ENCODE data around the gene TMEFF1. TPM values are rescaled to one million over a fixed set of nuclear protein-coding genes. Genes with fewer than 3 reads are reported as not detected.

Gene TMEFF1
- total RNA-seq, 1 experiment from 2014 or later = 65.5 TPM

DNA sequence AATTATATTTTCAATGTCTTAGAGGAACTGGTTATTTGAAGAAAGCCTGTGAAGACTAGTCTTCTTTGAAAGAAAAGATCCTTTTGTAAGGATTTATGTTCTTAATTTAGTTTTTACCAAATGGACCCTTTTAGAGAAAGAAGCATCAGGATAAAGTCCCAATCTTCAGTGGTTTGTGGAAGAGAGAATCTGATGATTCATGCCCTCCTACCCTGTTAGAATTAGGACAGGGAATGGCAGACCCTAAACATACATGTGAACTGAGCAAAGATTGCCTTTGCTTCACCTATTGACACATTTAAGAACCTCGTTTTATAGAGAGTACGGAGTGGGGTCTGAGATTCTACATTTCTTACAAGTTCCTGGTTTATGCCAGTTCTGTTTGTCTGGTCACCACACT is 20.1 kb upstream of the TMEFF1 start:
- TF ChIP-seq, protein P1, sequence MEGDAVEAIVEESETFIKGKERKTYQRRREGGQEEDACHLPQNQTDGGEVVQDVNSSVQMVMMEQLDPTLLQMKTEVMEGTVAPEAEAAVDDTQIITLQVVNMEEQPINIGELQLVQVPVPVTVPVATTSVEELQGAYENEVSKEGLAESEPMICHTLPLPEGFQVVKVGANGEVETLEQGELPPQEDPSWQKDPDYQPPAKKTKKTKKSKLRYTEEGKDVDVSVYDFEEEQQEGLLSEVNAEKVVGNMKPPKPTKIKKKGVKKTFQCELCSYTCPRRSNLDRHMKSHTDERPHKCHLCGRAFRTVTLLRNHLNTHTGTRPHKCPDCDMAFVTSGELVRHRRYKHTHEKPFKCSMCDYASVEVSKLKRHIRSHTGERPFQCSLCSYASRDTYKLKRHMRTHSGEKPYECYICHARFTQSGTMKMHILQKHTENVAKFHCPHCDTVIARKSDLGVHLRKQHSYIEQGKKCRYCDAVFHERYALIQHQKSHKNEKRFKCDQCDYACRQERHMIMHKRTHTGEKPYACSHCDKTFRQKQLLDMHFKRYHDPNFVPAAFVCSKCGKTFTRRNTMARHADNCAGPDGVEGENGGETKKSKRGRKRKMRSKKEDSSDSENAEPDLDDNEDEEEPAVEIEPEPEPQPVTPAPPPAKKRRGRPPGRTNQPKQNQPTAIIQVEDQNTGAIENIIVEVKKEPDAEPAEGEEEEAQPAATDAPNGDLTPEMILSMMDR (conservative IDR thresholded peaks at IDR 0.05) = no peak

More for the DNA sequence above, 20.1 kb upstream of the TMEFF1 start:
- no peaks in the 10 kb centered on the region for H3K79me2 ChIP-seq (ENCODE audit: insufficient read depth, low read length)
- H3K23me2 ChIP-seq (ENCODE audit: insufficient read length, low read depth, low read length, poor library complexity, severe bottlenecking) = no peaks in the 10 kb centered on the region
- H2BK12ac ChIP-seq (ENCODE audit: insufficient read length, low read depth, low read length) = no peak overlapping the region
- no peak overlapping the region for H3K4me2 ChIP-seq (ENCODE audit: insufficient read depth, insufficient read length, low read length)
- H4K20me1 ChIP-seq (ENCODE audit: control insufficient read depth, insufficient read depth, insufficient read length) = no peaks in the 10 kb centered on the region
- no peak overlapping the region for H4K91ac ChIP-seq (ENCODE audit: insufficient read length, low read depth, low read length)
- H2BK5ac ChIP-seq (ENCODE audit: insufficient read length, low read length) = no peak overlapping the region
- H3K27me3 Mint-ChIP-seq (ENCODE audit: low read depth) = no peaks in the 10 kb centered on the region
- H3K4me1 ChIP-seq (ENCODE audit: insufficient read depth, low read length) = no peaks in the 10 kb centered on the region
- H3K56ac ChIP-seq (ENCODE audit: insufficient read length, low read depth, low read length) = no peak overlapping the region
- no peaks in the 10 kb centered on the region for H3K27me3 ChIP-seq (ENCODE audit: insufficient read depth, low read length)
- H3K79me1 ChIP-seq (ENCODE audit: insufficient read depth, low read depth, low read length, poor library complexity, severe bottlenecking) = no peaks in the 10 kb centered on the region
- H3T11ph ChIP-seq (ENCODE audit: low read length) = no peak overlapping the region
- no peak overlapping the region for H2AFZ ChIP-seq (ENCODE audit: low read length)
- no peak overlapping the region for H2AK5ac ChIP-seq (ENCODE audit: insufficient read length, low read length)
- H2BK120ac ChIP-seq (ENCODE audit: low read depth, low read length, poor library complexity, severe bottlenecking) = no peak overlapping the region
- no peak overlapping the region for H4K8ac ChIP-seq (replicated peaks; ENCODE audit: insufficient read length, low read depth, low read length)
- H3K9ac ChIP-seq (ENCODE audit: extremely low read depth, insufficient read length, low read length) = no peak overlapping the region
- WGBS (ENCODE audit: extremely low coverage, insufficient read length, low lambda C conversion rate) = no CpG with 5 or more reads among the region's 2 CpGs
- no peak overlapping the region for H3K23ac ChIP-seq (ENCODE audit: insufficient read length, low read depth, low read length)
- H2BK20ac ChIP-seq (ENCODE audit: low read depth, low read length, poor library complexity, severe bottlenecking) = no peak overlapping the region
- H2BK15ac ChIP-seq (ENCODE audit: low read depth, low read length) = no peak overlapping the region
- H3K14ac ChIP-seq (ENCODE audit: insufficient read depth, low read length) = no peak overlapping the region
- no peaks in the 10 kb centered on the region for H3K9me3 ChIP-seq (ENCODE audit: control insufficient read depth, low read depth, low read length)
- no peak overlapping the region for H3K27ac ChIP-seq (ENCODE audit: insufficient read length, low read depth, low read length)
- peaks cover 14 to 31% (median 28%) of the 10 kb centered on the region in 3 experiments; a peak in 6 of 7 replicates for H3K36me3 Mint-ChIP-seq (ENCODE audit: insufficient read depth in 1 of 3, low read depth in 3 of 3)
- H3K4ac ChIP-seq (ENCODE audit: low read depth, low read length) = no peak overlapping the region
- no peak overlapping the region for H4K5ac ChIP-seq (ENCODE audit: insufficient read length, low read depth, low read length)
- peaks cover 0 to 6% of the 10 kb centered on the region in 2 experiments; a peak in 2 of 4 replicates for H3K4me1 Mint-ChIP-seq
- no peaks in the 10 kb centered on the region for H3K9me3 Mint-ChIP-seq
- DNase-seq = no peak
- no peak overlapping the region for H3K18ac ChIP-seq (ENCODE audit: insufficient read length, low read depth, low read length)
- H3K27ac Mint-ChIP-seq = no peak overlapping the region
- no peak overlapping the region for H3K4me3 Mint-ChIP-seq
